ENCODE measurements around the gene GHRH. TPM values are rescaled to one million over a fixed set of nuclear protein-coding genes. Genes with fewer than 3 reads are reported as not detected.

Gene GHRH
- total and polyA plus RNA-seq, 2 of the 4 experiments (the other 2 are of a cell fraction), result not detected

- Histone ChIP-seq H2BK5ac (ENCODE audit: low read depth, low read length, poor library complexity, severe bottlenecking) (no peak overlapping the region), H3K4me1 (ENCODE audit: control insufficient read depth, insufficient read depth, low read length) (peaks cover 7% of the 10 kb centered on the region; the same call in 1 of the 2 replicates), H3K56ac (ENCODE audit: extremely low read depth, insufficient read depth, low read length) (no peak overlapping the region), H3K18ac (ENCODE audit: low read depth, low read length) (no peak overlapping the region), H3K27ac (ENCODE audit: insufficient read depth, low read length) (no peak overlapping the region), H4K20me1 (ENCODE audit: insufficient read depth, low read length) (peaks cover 7% of the 10 kb centered on the region; the same call in 1 of the 2 replicates), H2BK20ac (ENCODE audit: low read depth, low read length) (no peak overlapping the region), H3K4ac (ENCODE audit: low read depth, low read length) (no peak overlapping the region), H3K79me1 (ENCODE audit: low read depth in 1 of 2, low read length in 2 of 2) (peaks cover 0 to 11% of the 10 kb centered on the region in 2 experiments; a peak in 1 of 4 replicates), H2AFZ (replicated peaks; ENCODE audit: low read length, poor library complexity) (no peak overlapping the region), H3K27me3 (ENCODE audit: control insufficient read depth, insufficient read depth, low read length) (no peaks in the 10 kb centered on the region), H3K4me3 (ENCODE audit: insufficient read depth, low read depth, low read length) (no peak overlapping the region), H2BK120ac (ENCODE audit: low read depth, low read length) (no peak overlapping the region), H2AK5ac (ENCODE audit: low read depth, low read length) (no peak overlapping the region), H4K8ac (ENCODE audit: low read depth in 2 of 2, low read length in 2 of 2) (no peak overlapping the region), H2BK15ac (ENCODE audit: low read depth, low read length) (no peak overlapping the region), H4K5ac (ENCODE audit: low read depth, low read length) (no peak overlapping the region), H3K9me1 (ENCODE audit: insufficient read depth, low read length) (peaks cover 12% of the 10 kb centered on the region), H3K4me2 (ENCODE audit: low read depth, low read length) (no peak overlapping the region), H3K36me3 (ENCODE audit: control insufficient read depth, insufficient read depth, low read length) (peaks cover 70% of the 10 kb centered on the region), H3K23ac (ENCODE audit: low read depth, low read length) (no peak overlapping the region), H3K14ac (replicated peaks; ENCODE audit: low read depth, low read length) (no peak overlapping the region), H4K91ac (ENCODE audit: insufficient read depth, low read depth, low read length) (no peak overlapping the region), H3K9me3 (ENCODE audit: control insufficient read depth, insufficient read depth, low read length) (no peaks in the 10 kb centered on the region), H3K9ac (ENCODE audit: low read depth, low read length) (no peak overlapping the region), H2AK9ac (replicated peaks; ENCODE audit: low read depth, low read length, poor library complexity) (no peak overlapping the region)
- in situ Hi-C loops (cut with MboI; ENCODE audit: low sequenced_read_pairs) (no loop called here), intact Hi-C loops (cut with micrococcal nuclease) (no loop called here), dilution Hi-C loops (cut with HindIII; ENCODE audit: low sequenced_read_pairs, unreplicated experiment) (no loop called here)
- TF ChIP-seq MAZ (IDR thresholded peaks at IDR 0.05; ENCODE audit: borderline replicate concordance, low read depth, low read length) (no peak), RFX5 (IDR thresholded peaks at IDR 0.05; ENCODE audit: low read depth, low read length) (no peak), MXI1 (IDR thresholded peaks at IDR 0.05; ENCODE audit: borderline replicate concordance, low read depth, low read length) (no peak)
- TF ChIP-seq, protein P1, sequence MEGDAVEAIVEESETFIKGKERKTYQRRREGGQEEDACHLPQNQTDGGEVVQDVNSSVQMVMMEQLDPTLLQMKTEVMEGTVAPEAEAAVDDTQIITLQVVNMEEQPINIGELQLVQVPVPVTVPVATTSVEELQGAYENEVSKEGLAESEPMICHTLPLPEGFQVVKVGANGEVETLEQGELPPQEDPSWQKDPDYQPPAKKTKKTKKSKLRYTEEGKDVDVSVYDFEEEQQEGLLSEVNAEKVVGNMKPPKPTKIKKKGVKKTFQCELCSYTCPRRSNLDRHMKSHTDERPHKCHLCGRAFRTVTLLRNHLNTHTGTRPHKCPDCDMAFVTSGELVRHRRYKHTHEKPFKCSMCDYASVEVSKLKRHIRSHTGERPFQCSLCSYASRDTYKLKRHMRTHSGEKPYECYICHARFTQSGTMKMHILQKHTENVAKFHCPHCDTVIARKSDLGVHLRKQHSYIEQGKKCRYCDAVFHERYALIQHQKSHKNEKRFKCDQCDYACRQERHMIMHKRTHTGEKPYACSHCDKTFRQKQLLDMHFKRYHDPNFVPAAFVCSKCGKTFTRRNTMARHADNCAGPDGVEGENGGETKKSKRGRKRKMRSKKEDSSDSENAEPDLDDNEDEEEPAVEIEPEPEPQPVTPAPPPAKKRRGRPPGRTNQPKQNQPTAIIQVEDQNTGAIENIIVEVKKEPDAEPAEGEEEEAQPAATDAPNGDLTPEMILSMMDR (conservative IDR thresholded peaks at IDR 0.05; ENCODE audit: low read depth, low read length), result no peak
- BruUV-seq (replicated peaks), result no TSS peak
- no peak for DNase-seq
- ATAC-seq (ENCODE audit: low read depth), result no peak; the same call in 1 of the 2 replicates
- 100% methylated on average over 1 of the region's 6 CpGs; no CpG with 5 or more reads in 1 of the 2 experiments for whole genome bisulfite sequencing, 2 experiments (ENCODE audit: extremely low coverage in 2 of 2, insufficient read length in 1 of 2)
- CTCF ChIA-PET, result no interaction called here
- POLR2A ChIA-PET (ENCODE audit: unreplicated experiment), result no interaction called here
These were observed 23.2 kb downstream of the GHRH start for GRCh38 chr20:37238426-37238825.

Measured in IMR-90 (cell line).